IgD-negative memory B cell (primary cell): ENCODE data around the gene SECTM1. TPM values are rescaled to one million over a fixed set of nuclear protein-coding genes. Genes with fewer than 3 reads are reported as not detected.
"Not testable (repeated sequence)": the region's sequence is repeated elsewhere in the genome, so short reads cannot be mapped to it uniquely, and the experiment has no call there.

Source experiments
- H3K27ac Mint-ChIP-seq, 3 donors: one replicate each; pipeline ENCODE4 v1.8.0; 2020 to 2022; ENCODE audit warnings: mild to moderate bottlenecking in 3 of 3, mixed read lengths in 3 of 3, moderate library complexity in 1 of 3
- H3K27me3 Mint-ChIP-seq: one replicate; pipeline ENCODE4 v1.8.0; 2021; ENCODE audit warnings: mixed read lengths
- H3K36me3 Mint-ChIP-seq: one replicate; pipeline ENCODE4 v1.8.0; 2020; ENCODE audit warnings: mild to moderate bottlenecking, mixed read lengths
- H3K4me1 Mint-ChIP-seq, 3 donors: one replicate each; pipeline ENCODE4 v1.8.0; 2020 to 2022; ENCODE audit warnings: mixed read lengths in 3 of 3, mild to moderate bottlenecking in 1 of 3
- H3K4me3 Mint-ChIP-seq, 4 donors: one replicate each; pipeline ENCODE4 v1.8.0; 2020 to 2022; ENCODE audit warnings: mild to moderate bottlenecking in 4 of 4, mixed read lengths in 4 of 4, moderate library complexity in 3 of 4
- H3K9me3 Mint-ChIP-seq, 3 donors: one replicate each; pipeline ENCODE4 v1.8.0; 2020 to 2021; ENCODE audit warnings: mixed read lengths in 3 of 3, mild to moderate bottlenecking in 1 of 3
- polyA plus RNA-seq: library from polyadenylated mRNA; unstranded; fragments of 300-500 nt; fragmentation: Illumina TruSeq; gene quantifications from one replicate; pipeline ENCODE4 v1.2.3, GENCODE V29; 2021

Gene SECTM1
- 0.83 TPM for polyA plus RNA-seq

- Mint-ChIP-seq H3K9me3 (no peaks in the 10 kb centered on the region), H3K4me3 (peak within 1 kb of the TSS; percentile 73 to 96 (median 92)), H3K36me3 (no peaks in the 10 kb centered on the region), H3K27ac (peak within 1 kb of the TSS; percentile 12 to 47 (median 19)), H3K4me1 (peaks cover 12 to 17% (median 14%) of the 10 kb centered on the region in 3 donors), H3K27me3 (peaks cover 22% of the 10 kb centered on the region)
Observed at GRCh38 chr17:82333279-82334171, at the start of gene SECTM1. TSS of gene SECTM1 (minus strand) at chr17:82333766. CDS start at chr17:82327240, 6,526 bp downstream.

- peaks cover 16% of the 10 kb centered on the region for H3K27me3 Mint-ChIP-seq
- peaks cover 0 to 3% (median 2%) of the 10 kb centered on the region in 3 donors for H3K4me1 Mint-ChIP-seq
- H3K9me3 Mint-ChIP-seq: no peaks in the 10 kb centered on the region
- no peak overlapping the region for H3K27ac Mint-ChIP-seq
- no peak overlapping the region for H3K4me3 Mint-ChIP-seq
- no peaks in the 10 kb centered on the region for H3K36me3 Mint-ChIP-seq
Observed at GRCh38 chr17:82382933-82383255, 49.3 kb upstream of the SECTM1 start.

GRCh38 chr17:82382220-82382932 is 48.8 kb upstream of the SECTM1 start:
- H3K4me3 Mint-ChIP-seq, H3K4me1 Mint-ChIP-seq, H3K27ac Mint-ChIP-seq, H3K36me3 Mint-ChIP-seq, H3K9me3 Mint-ChIP-seq: not testable (repeated sequence)
- H3K27me3 Mint-ChIP-seq: peaks cover 16% of the 10 kb centered on the region

GRCh38 chr17:82381703-82382009 is 48.1 kb upstream of the SECTM1 start:
- Mint-ChIP-seq H3K27me3 (peaks cover 15% of the 10 kb centered on the region), H3K4me3 (peak overlapping the region in 1 of 4 donors; percentile 2), H3K27ac (peak overlapping the region in 1 of 3 donors; percentile 27)
- not testable (repeated sequence) for H3K36me3 Mint-ChIP-seq, H3K9me3 Mint-ChIP-seq, H3K4me1 Mint-ChIP-seq

GRCh38 chr17:82380860-82381702 is 47.5 kb upstream of the SECTM1 start:
- Mint-ChIP-seq H3K27me3 (peaks cover 19% of the 10 kb centered on the region), H3K4me3 (peak overlapping the region in 1 of 4 donors; percentile 2), H3K9me3 (no peaks in the 10 kb centered on the region), H3K4me1 (peaks cover 0 to 3% (median 2%) of the 10 kb centered on the region in 3 donors), H3K27ac (peak overlapping the region in 1 of 3 donors; percentile 27), H3K36me3 (no peaks in the 10 kb centered on the region)

- no peak overlapping the region for H3K4me3 Mint-ChIP-seq
- H3K27me3 Mint-ChIP-seq: peaks cover 19% of the 10 kb centered on the region
Observed at GRCh38 chr17:82378741-82379021, 45.1 kb upstream of the SECTM1 start.

GRCh38 chr17:82377924-82378740 is 44.6 kb upstream of the SECTM1 start:
- Mint-ChIP-seq H3K36me3 (no peaks in the 10 kb centered on the region), H3K9me3 (no peaks in the 10 kb centered on the region), H3K27me3 (peaks cover 19% of the 10 kb centered on the region), H3K4me1 (peaks cover 2 to 5% (median 3%) of the 10 kb centered on the region in 3 donors), H3K27ac (no peak overlapping the region), H3K4me3 (no peak overlapping the region)

More at GRCh38 chr17:82378741-82379021, 45.1 kb upstream of the SECTM1 start:
- Mint-ChIP-seq H3K4me1 (peaks cover 0 to 3% (median 2%) of the 10 kb centered on the region in 3 donors), H3K27ac (no peak overlapping the region), H3K9me3 (no peaks in the 10 kb centered on the region), H3K36me3 (no peaks in the 10 kb centered on the region)

GRCh38 chr17:82377294-82377693 is 43.7 kb upstream of the SECTM1 start:
- not testable (repeated sequence) for H3K9me3 Mint-ChIP-seq, H3K36me3 Mint-ChIP-seq, H3K27ac Mint-ChIP-seq, H3K4me1 Mint-ChIP-seq, H3K4me3 Mint-ChIP-seq
- peaks cover 27% of the 10 kb centered on the region for H3K27me3 Mint-ChIP-seq

GRCh38 chr17:82376042-82376730 is 42.6 kb upstream of the SECTM1 start:
- peak overlapping the region in 1 of 3 donors; percentile 31 for H3K27ac Mint-ChIP-seq
- H3K9me3 Mint-ChIP-seq: no peaks in the 10 kb centered on the region
- H3K4me1 Mint-ChIP-seq: peaks cover 6 to 8% (median 7%) of the 10 kb centered on the region in 3 donors
- H3K36me3 Mint-ChIP-seq: no peaks in the 10 kb centered on the region
- peaks cover 22% of the 10 kb centered on the region for H3K27me3 Mint-ChIP-seq
- no peak overlapping the region for H3K4me3 Mint-ChIP-seq

- H3K4me1 Mint-ChIP-seq: peaks cover 8 to 14% (median 9%) of the 10 kb centered on the region in 3 donors
- H3K27ac Mint-ChIP-seq: no peak overlapping the region
- H3K27me3 Mint-ChIP-seq: peaks cover 26% of the 10 kb centered on the region
- no peaks in the 10 kb centered on the region for H3K9me3 Mint-ChIP-seq
- no peaks in the 10 kb centered on the region for H3K36me3 Mint-ChIP-seq
- no peak overlapping the region for H3K4me3 Mint-ChIP-seq
Observed at GRCh38 chr17:82375359-82376041, 41.9 kb upstream of the SECTM1 start.

GRCh38 chr17:82374626-82375331 is 41.2 kb upstream of the SECTM1 start:
- peaks cover 5 to 18% (median 12%) of the 10 kb centered on the region in 3 donors for H3K4me1 Mint-ChIP-seq
- no peaks in the 10 kb centered on the region for H3K9me3 Mint-ChIP-seq
- peaks cover 30% of the 10 kb centered on the region for H3K27me3 Mint-ChIP-seq
- H3K27ac Mint-ChIP-seq: no peak overlapping the region
- no peak overlapping the region for H3K4me3 Mint-ChIP-seq
- H3K36me3 Mint-ChIP-seq: no peaks in the 10 kb centered on the region

- Mint-ChIP-seq H3K36me3 (no peaks in the 10 kb centered on the region), H3K4me3 (no peak overlapping the region), H3K4me1 (peaks cover 5 to 21% (median 12%) of the 10 kb centered on the region in 3 donors), H3K27ac (no peak overlapping the region), H3K9me3 (no peaks in the 10 kb centered on the region), H3K27me3 (peaks cover 33% of the 10 kb centered on the region)
Observed at GRCh38 chr17:82373731-82374625, 40.4 kb upstream of the SECTM1 start.
